ENCODE data around the gene NGB. TPM values are rescaled to one million over a fixed set of nuclear protein-coding genes. Genes with fewer than 3 reads are reported as not detected.

The NGB gene
- total RNA-seq, 4 donors from 2014 or later, result not detected

DNA sequence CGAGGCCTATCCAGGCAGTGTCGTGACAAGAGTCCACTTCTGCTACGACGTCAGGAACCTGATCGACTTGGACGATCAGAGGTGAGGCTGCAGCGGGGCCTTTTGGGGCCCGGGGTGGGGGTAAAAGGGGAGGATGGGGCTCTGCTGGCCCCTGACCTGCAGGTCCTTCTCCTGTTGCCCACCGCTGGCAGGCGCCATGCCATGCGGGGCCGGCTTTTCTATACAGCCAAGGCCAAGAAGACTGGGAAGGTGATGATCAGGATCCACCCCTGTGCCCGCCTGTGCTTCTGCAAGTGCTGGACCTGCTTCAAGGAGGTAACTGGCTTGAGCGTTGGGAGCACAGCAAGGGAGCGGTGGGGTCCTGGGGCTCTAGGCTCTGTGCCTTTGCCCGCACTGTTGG, 31.6 kb downstream of the NGB start:
- TF ChIP-seq, protein P1, sequence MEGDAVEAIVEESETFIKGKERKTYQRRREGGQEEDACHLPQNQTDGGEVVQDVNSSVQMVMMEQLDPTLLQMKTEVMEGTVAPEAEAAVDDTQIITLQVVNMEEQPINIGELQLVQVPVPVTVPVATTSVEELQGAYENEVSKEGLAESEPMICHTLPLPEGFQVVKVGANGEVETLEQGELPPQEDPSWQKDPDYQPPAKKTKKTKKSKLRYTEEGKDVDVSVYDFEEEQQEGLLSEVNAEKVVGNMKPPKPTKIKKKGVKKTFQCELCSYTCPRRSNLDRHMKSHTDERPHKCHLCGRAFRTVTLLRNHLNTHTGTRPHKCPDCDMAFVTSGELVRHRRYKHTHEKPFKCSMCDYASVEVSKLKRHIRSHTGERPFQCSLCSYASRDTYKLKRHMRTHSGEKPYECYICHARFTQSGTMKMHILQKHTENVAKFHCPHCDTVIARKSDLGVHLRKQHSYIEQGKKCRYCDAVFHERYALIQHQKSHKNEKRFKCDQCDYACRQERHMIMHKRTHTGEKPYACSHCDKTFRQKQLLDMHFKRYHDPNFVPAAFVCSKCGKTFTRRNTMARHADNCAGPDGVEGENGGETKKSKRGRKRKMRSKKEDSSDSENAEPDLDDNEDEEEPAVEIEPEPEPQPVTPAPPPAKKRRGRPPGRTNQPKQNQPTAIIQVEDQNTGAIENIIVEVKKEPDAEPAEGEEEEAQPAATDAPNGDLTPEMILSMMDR (IDR thresholded peaks at IDR 0.05), result no peak
- no peak for ATAC-seq (ENCODE audit: low FRiP score)

GRCh38 chr14:77238996-77239395, 32.0 kb downstream of the NGB start:
- ATAC-seq (ENCODE audit: low FRiP score) (no peak), DNase-seq (ENCODE audit: low spot score) (no peak)
- TF ChIP-seq, protein P1 (IDR thresholded peaks at IDR 0.05), result no peak

More for the DNA sequence above, 31.6 kb downstream of the NGB start:
- DNase-seq (ENCODE audit: low spot score), result no peak

DNA sequence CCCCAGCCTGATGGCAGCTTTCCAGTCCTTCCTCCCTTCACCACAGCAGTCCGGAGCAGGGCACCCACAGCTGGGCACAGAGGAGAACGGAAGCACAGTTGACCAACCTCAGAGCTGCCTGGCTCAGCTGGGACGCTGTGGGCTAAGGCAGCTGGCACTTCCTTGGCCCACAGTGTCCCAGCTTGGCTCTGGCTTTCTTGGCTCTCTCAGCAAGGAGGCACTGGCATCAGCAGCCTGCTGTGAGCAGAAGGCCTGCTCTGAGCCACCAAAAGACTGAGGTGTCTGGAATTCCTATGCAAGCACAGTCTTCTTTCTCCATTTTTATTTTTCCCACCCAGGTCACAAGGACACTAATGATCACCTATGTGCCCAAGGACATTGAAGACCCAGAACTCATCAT, 32.6 kb downstream of the NGB start:
- ATAC-seq (ENCODE audit: low FRiP score), result no peak
- TF ChIP-seq, protein P1 (IDR thresholded peaks at IDR 0.05), result no peak
- no peak for DNase-seq (ENCODE audit: low spot score)

- no peak for ATAC-seq (ENCODE audit: low FRiP score)
These were observed 34.2 kb downstream of the NGB start for GRCh38 chr14:77236814-77237213.

GRCh38 chr14:77231721-77232120, 39.3 kb downstream of the NGB start:
- TF ChIP-seq, protein P1 (IDR thresholded peaks at IDR 0.05), result no peak
- DNase-seq (ENCODE audit: low spot score), result no peak
- no peak for ATAC-seq (ENCODE audit: low FRiP score)

More at GRCh38 chr14:77236814-77237213, 34.2 kb downstream of the NGB start:
- no peak for DNase-seq (ENCODE audit: low spot score)
- TF ChIP-seq, protein P1 (IDR thresholded peaks at IDR 0.05), result no peak

DNA sequence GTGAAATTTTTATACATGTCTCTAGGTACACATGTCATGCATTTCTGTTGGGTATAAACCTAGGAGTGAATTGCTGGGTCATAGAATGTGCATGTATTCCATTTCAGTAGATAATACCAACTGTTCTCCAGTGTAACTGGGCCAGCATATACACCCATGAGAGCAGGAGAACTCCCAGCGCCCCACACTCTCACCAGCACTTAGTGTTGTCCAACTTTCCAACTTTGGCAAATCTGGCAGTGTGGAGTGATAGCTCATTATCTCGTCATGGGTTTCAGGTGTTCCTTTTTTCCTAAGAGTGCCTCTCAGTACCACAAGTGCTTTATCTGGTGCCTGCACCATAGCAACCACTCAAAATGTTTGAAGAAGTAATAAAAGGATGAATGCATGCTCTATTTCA, 40.1 kb downstream of the NGB start:
- TF ChIP-seq, protein P1 (IDR thresholded peaks at IDR 0.05), result no peak
- DNase-seq (ENCODE audit: low spot score) (no peak), ATAC-seq (ENCODE audit: low FRiP score) (no peak)

GRCh38 chr14:77228056-77228455, 43.0 kb downstream of the NGB start:
- TF ChIP-seq, protein P1 (IDR thresholded peaks at IDR 0.05), result no peak
- ATAC-seq (ENCODE audit: low FRiP score), result no peak

More at GRCh38 chr14:77228056-77228455, 43.0 kb downstream of the NGB start:
- DNase-seq (ENCODE audit: low spot score), result no peak
